Transverse colon (tissue), 4 donors: ENCODE data around the gene E2F1. TPM values are rescaled to one million over a fixed set of nuclear protein-coding genes. Genes with fewer than 3 reads are reported as not detected.
"Not testable (repeated sequence)": the region's sequence is repeated elsewhere in the genome, so short reads cannot be mapped to it uniquely, and the experiment has no call there.

Source experiments
- DNase-seq: peaks from one replicate; pipeline ENCODE4 v3.0.0-alpha.2; 2019
- H3K27ac ChIP-seq, 4 donors: fragments of 200-600 bp; sonication (generic); 2 replicates each; pipeline ENCODE4 v1.5.1; 2016 to 2018; ENCODE audit warnings: inconsistent platforms in 4 of 4
- H3K27me3 ChIP-seq: fragments of 200-600 bp; sonication (generic); 2 replicates; pipeline ENCODE4 v1.5.1; 2017; ENCODE audit warnings: inconsistent platforms
- H3K36me3 ChIP-seq, 4 donors: fragments of 200-600 bp; sonication (generic); 2 replicates each; pipeline ENCODE4 v1.5.1; 2017 to 2019; ENCODE audit warnings: inconsistent platforms in 4 of 4
- H3K4me1 ChIP-seq, 4 donors: fragments of 200-600 bp; sonication (generic); 2 replicates each; pipeline ENCODE4 v1.5.1; 2017 to 2020; ENCODE audit warnings: inconsistent platforms in 4 of 4
- H3K4me3 ChIP-seq, 4 donors: fragments of 200-600 bp; sonication (generic); 1 replicate in 1 of 4; 2 replicates in 3 of 4; pipeline versions ENCODE4 v1.5.1 to v1.6.1; 2017 to 2019; ENCODE audit warnings: inconsistent platforms in 4 of 4
- H3K9me3 ChIP-seq, 2 donors: fragments of 200-600 bp; sonication (generic); 2 replicates each; pipeline ENCODE4 v1.5.1; 2017 to 2019; ENCODE audit warnings: inconsistent platforms in 2 of 2
- EP300 ChIP-seq: sonication (generic); formaldehyde crosslinking; IDR thresholded peaks from one replicate; pipeline ENCODE4 v1.6.1; 2017; ENCODE audit warnings: antibody characterized with exemption, low read depth
- POLR2A ChIP-seq: fragments of 450-650 bp; IDR thresholded peaks from one replicate; pipeline ENCODE4 v1.6.1; 2016; ENCODE audit warnings: antibody characterized with exemption, mild to moderate bottlenecking, moderate library complexity
- POLR2AphosphoS5 ChIP-seq, 3 donors: sonication (generic); formaldehyde crosslinking; IDR thresholded peaks; one replicate each; pipeline ENCODE4 v1.6.1; 2016; ENCODE audit warnings: antibody characterized with exemption in 3 of 3
- WGBS, 2 donors: methylation state at CpG; one replicate each; pipeline ENCODE4 v1.1.5; 2018; ENCODE audit warnings: low coverage in 1 of 2; 5-methylcytosine and 5-hydroxymethylcytosine counted together
- in situ Hi-C, 4 donors: fragments of 200-750 bp; cut with MboI; loops; one replicate each; pipeline versions ENCODE4 v1.15.0 to v1.15.1; 2017; ENCODE audit warnings: low sequenced_read_pairs in 3 of 4, low pct_ligation_motif_present in 1 of 4, low pct_unique_long_range_greater_than_20kb in 1 of 4
- intact Hi-C: fragments of 100-400 bp; cut with DNase I; formaldehyde crosslinking; loops from one replicate; pipeline ENCODE4 v1.15.1; 2023; ENCODE audit warnings: low total_unique reads
- total RNA-seq, 4 donors: library from RNA; depleted of rRNA; stranded (reverse); fragments of >200 nt; gene quantifications; one replicate each; pipeline ENCODE4 v1.1.0, GENCODE V29; 2016
- TF ChIP-seq, protein P1 (sequence below), 5 experiments: fragments of 200-600 bp in 3 of 5; fragments of 450-650 bp in 2 of 5; sonication (generic) in 3 of 5; IDR thresholded peaks; 1 replicate in 2 of 5; 2 replicates in 3 of 5; pipeline ENCODE4 v1.5.1; 2016 to 2017; ENCODE audit warnings: antibody characterized with exemption in 5 of 5, inconsistent platforms in 3 of 5, mild to moderate bottlenecking in 2 of 5, moderate library complexity in 1 of 5

E2F1 gene
- total RNA-seq, 4 donors from 2014 or later: 1.2 to 2.7 (median 2.1) TPM; not detected in 1

DNA sequence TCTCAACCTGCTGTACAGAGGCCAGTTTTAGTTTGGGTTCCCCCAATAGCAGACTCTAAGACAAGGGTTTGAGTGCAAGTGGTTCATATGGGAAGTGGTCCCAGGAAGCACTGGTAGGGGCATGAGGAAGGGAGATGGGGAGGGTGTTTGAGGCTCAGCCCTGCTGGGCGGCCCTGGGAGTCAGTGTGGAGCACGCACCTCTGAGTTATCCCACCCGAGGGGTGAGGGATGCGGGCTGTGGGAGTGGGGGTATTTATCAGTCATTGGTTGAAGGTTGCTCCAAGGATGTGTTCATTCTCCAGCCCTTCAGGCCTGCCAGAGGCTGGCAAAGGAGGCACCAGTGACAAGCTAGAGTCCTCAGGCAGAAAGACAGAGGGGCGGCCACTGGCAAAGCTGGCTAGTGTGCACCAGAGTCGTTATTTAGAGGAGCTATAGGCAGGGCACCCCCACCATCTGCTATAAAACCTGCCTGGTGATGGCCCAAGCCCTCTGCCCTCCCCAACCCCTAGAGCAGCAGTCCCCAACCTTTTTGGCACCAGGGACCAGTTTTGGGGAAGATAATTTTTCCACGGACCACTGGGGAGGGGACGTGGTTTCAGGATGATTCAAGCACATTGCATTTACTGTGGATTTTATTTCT lies 17.4 kb upstream of the E2F1 start:
- Histone ChIP-seq H3K27me3 (no peaks in the 10 kb centered on the region), H3K27ac (no peak overlapping the region), H3K4me3 (no peak overlapping the region), H3K4me1 (no peaks in the 10 kb centered on the region), H3K36me3 (no peaks in the 10 kb centered on the region), H3K9me3 (no peaks in the 10 kb centered on the region)
- 95 to 96% methylated on average over 4 to 7 of the region's 8 CpGs for WGBS, 2 donors
- intact Hi-C loops: no loop called here
- DNase-seq: no peak
- TF ChIP-seq POLR2A: no peak
- no peak for TF ChIP-seq EP300
- no peak for TF ChIP-seq POLR2AphosphoS5 (IDR thresholded peaks at IDR 0.05)
- TF ChIP-seq, protein P1, sequence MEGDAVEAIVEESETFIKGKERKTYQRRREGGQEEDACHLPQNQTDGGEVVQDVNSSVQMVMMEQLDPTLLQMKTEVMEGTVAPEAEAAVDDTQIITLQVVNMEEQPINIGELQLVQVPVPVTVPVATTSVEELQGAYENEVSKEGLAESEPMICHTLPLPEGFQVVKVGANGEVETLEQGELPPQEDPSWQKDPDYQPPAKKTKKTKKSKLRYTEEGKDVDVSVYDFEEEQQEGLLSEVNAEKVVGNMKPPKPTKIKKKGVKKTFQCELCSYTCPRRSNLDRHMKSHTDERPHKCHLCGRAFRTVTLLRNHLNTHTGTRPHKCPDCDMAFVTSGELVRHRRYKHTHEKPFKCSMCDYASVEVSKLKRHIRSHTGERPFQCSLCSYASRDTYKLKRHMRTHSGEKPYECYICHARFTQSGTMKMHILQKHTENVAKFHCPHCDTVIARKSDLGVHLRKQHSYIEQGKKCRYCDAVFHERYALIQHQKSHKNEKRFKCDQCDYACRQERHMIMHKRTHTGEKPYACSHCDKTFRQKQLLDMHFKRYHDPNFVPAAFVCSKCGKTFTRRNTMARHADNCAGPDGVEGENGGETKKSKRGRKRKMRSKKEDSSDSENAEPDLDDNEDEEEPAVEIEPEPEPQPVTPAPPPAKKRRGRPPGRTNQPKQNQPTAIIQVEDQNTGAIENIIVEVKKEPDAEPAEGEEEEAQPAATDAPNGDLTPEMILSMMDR (IDR thresholded peaks at IDR 0.05): no peak
- in situ Hi-C loops: no loop called here

GRCh38 chr20:33702861-33703260 lies 16.7 kb upstream of the E2F1 start:
- 64% methylated on average over 5 of the region's 5 CpGs; no CpG with 5 or more reads in 1 of the 2 donors for WGBS, 2 donors
- in situ Hi-C loops: no loop called here

GRCh38 chr20:33701629-33702450 lies 15.7 kb upstream of the E2F1 start:
- Histone ChIP-seq H3K9me3 (no peaks in the 10 kb centered on the region), H3K27ac (no peak overlapping the region), H3K36me3 (no peaks in the 10 kb centered on the region), H3K27me3 (no peaks in the 10 kb centered on the region), H3K4me1 (peaks cover 0 to 5% (median 1%) of the 10 kb centered on the region in 4 donors), H3K4me3 (no peak overlapping the region)
- in situ Hi-C loops (no loop called here), intact Hi-C loops (no loop called here)
- WGBS, 2 donors: 92 to 93% methylated on average over 3 to 14 of the region's 27 CpGs
- TF ChIP-seq, protein P1 (IDR thresholded peaks at IDR 0.05): no peak
- no peak for TF ChIP-seq POLR2AphosphoS5 (IDR thresholded peaks at IDR 0.05)
- TF ChIP-seq EP300: no peak
- TF ChIP-seq POLR2A: no peak
- DNase-seq: no peak

More at GRCh38 chr20:33702861-33703260, 16.7 kb upstream of the E2F1 start:
- Histone ChIP-seq H3K27ac (no peak overlapping the region), H3K4me3 (no peak overlapping the region), H3K36me3 (no peaks in the 10 kb centered on the region), H3K4me1 (no peaks in the 10 kb centered on the region), H3K9me3 (no peaks in the 10 kb centered on the region), H3K27me3 (no peaks in the 10 kb centered on the region)
- DNase-seq: no peak
- TF ChIP-seq, protein P1 (IDR thresholded peaks at IDR 0.05): no peak
- TF ChIP-seq POLR2AphosphoS5 (IDR thresholded peaks at IDR 0.05): no peak
- no peak for TF ChIP-seq EP300
- TF ChIP-seq POLR2A: no peak
- intact Hi-C loops: no loop called here

- intact Hi-C loops, DNase-seq: not testable (repeated sequence)
Measured at GRCh38 chr20:33700696-33701441, 14.7 kb upstream of the E2F1 start.

DNA sequence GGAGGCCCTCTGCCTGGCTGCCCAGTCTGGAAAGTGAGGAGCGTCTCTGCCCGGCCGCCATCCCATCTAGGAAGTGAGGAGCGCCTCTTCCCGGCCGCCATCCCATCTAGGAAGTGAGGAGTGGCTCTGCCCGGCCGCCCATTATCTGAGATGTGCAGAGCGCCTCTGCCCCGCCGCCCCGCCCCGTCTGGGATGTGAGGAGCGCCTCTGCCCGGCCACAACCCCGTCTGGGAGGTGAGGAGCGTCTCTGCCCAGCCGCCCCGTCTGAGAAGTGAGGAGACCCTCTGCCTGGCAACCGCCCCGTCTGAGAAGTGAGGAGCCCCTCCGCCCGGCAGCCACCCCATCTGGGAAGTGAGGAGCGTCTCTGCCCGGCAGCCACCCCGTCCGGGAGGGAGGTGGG lies 12.8 kb upstream of the E2F1 start:
- WGBS, 2 donors: 96% methylated on average over 21 of the region's 27 CpGs; no CpG with 5 or more reads in 1 of the 2 donors
- H3K27ac ChIP-seq: not testable (repeated sequence)

More at GRCh38 chr20:33700696-33701441, 14.7 kb upstream of the E2F1 start:
- H3K9me3 ChIP-seq, H3K27ac ChIP-seq, in situ Hi-C loops, H3K4me1 ChIP-seq, H3K36me3 ChIP-seq, H3K4me3 ChIP-seq, H3K27me3 ChIP-seq: not testable (repeated sequence)
- WGBS, 2 donors: 97 to 98% methylated on average over 12 to 30 of the region's 45 CpGs

More for the DNA sequence above, 12.8 kb upstream of the E2F1 start:
- H3K27me3 ChIP-seq, H3K4me3 ChIP-seq, DNase-seq, intact Hi-C loops, H3K9me3 ChIP-seq, in situ Hi-C loops, H3K36me3 ChIP-seq, H3K4me1 ChIP-seq: not testable (repeated sequence)
